Astrocyte of the spinal cord (primary cell): ENCODE data around the gene S100A9.
"Not testable (repeated sequence)": the region's sequence is repeated elsewhere in the genome, so short reads cannot be mapped to it uniquely, and the experiment has no call there.

ENCODE experiments used
- DNase-seq: peaks from one replicate; pipeline ENCODE4 v3.0.0; 2011; ENCODE audit warnings: low read depth, low spot score
- H3K4me3 ChIP-seq: 2 replicates; pipeline ENCODE4 v1.5.1; 2011; ENCODE audit warnings: low read depth, mild to moderate bottlenecking, low read length, moderate library complexity
- in situ Hi-C: cut with HindIII; loops from 2 replicates; pipeline ENCODE4 v1.10.0; 2017; ENCODE audit warnings: low sequenced_read_pairs
- TF ChIP-seq, protein P1 (sequence below): IDR thresholded peaks from 2 replicates; pipeline ENCODE4 v1.5.1; 2012; ENCODE audit warnings: low read depth, mild to moderate bottlenecking, low read length, inconsistent platforms

S100A9 gene

DNA sequence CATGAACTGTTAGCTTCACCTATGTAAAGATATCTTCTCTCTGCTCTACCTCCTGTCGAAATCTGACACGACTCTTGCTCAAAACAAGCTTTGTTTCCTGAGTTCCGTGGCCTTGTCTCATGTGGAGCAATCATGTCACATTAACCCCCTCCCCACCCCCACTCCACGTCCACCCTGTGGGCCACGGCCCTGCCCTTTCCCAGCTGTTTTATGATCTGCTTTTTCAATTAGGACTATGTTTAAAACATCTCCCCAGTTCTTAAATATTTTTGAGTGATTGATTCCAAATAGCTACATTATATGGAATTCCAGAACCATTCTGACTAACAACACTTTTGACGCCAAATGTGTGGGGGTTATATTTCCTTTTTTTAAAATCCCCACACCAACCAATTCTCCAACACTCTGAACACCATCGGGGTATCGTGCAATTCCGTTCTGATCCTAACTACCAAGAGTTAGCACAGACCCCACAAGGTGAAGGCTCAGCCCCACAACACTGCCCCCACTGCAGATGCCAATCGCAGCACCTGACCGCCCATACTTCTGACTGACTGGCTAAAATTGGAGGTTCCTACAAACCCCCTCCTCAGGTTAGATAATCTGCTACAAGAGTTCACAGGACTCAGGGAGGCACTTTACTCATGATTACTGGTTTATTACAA lies 45.9 kb downstream of the S100A9 start:
- in situ Hi-C loops: no loop called here
- no peak for DNase-seq
- TF ChIP-seq, protein P1, sequence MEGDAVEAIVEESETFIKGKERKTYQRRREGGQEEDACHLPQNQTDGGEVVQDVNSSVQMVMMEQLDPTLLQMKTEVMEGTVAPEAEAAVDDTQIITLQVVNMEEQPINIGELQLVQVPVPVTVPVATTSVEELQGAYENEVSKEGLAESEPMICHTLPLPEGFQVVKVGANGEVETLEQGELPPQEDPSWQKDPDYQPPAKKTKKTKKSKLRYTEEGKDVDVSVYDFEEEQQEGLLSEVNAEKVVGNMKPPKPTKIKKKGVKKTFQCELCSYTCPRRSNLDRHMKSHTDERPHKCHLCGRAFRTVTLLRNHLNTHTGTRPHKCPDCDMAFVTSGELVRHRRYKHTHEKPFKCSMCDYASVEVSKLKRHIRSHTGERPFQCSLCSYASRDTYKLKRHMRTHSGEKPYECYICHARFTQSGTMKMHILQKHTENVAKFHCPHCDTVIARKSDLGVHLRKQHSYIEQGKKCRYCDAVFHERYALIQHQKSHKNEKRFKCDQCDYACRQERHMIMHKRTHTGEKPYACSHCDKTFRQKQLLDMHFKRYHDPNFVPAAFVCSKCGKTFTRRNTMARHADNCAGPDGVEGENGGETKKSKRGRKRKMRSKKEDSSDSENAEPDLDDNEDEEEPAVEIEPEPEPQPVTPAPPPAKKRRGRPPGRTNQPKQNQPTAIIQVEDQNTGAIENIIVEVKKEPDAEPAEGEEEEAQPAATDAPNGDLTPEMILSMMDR: no peak
- H3K4me3 ChIP-seq: no peak overlapping the region

DNA sequence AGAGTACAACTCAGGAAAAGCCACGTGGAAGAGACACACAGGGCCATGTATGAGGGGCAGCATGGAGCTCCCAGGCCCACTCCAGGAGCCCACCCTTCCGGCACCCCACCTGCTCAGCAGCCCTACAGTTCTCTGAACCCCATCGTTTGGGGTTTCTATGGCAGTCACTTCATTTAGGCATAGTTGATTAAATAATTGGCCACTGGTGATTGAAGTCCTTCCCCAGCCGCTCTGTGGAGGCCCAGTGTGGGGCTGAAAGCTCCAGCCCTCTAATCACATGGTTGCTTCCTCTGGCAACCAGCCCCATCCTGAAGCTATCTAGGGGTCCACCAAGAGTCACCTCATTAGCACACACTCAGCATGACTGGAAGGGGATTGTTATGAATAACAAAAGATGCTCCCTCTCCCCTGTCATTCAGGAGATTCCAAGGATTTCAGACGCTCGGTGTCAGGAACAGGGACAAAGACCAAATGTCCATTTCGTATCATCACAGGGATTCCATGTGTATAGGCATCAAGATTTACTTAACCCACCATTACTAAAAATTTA lies 46.5 kb downstream of the S100A9 start:
- no peak overlapping the region for H3K4me3 ChIP-seq
- in situ Hi-C loops: no loop called here
- TF ChIP-seq, protein P1: no peak
- DNase-seq: no peak

DNA sequence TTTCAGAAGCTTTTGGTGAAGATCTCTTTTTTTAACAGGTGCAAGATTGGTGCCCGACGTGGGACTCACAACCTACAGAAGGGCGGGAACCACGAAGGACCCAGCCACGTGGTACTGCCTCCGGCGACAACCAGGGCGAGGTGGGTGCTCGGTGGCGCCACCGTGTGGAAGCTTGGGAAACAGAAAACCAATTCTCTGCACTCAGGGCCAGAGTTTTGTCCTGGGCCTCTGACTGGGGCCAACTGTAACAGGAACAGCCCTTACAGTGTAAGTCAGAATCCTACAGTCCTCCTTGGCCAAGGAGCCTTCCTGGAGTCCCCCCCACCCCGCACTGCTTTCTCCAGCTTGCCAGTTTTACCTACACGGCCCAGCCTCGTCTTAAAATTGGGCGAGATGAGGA lies 47.1 kb downstream of the S100A9 start:
- no peak overlapping the region for H3K4me3 ChIP-seq
- TF ChIP-seq, protein P1: peak; percentile 26
- DNase-seq: no peak
- in situ Hi-C loops: no loop called here

DNA sequence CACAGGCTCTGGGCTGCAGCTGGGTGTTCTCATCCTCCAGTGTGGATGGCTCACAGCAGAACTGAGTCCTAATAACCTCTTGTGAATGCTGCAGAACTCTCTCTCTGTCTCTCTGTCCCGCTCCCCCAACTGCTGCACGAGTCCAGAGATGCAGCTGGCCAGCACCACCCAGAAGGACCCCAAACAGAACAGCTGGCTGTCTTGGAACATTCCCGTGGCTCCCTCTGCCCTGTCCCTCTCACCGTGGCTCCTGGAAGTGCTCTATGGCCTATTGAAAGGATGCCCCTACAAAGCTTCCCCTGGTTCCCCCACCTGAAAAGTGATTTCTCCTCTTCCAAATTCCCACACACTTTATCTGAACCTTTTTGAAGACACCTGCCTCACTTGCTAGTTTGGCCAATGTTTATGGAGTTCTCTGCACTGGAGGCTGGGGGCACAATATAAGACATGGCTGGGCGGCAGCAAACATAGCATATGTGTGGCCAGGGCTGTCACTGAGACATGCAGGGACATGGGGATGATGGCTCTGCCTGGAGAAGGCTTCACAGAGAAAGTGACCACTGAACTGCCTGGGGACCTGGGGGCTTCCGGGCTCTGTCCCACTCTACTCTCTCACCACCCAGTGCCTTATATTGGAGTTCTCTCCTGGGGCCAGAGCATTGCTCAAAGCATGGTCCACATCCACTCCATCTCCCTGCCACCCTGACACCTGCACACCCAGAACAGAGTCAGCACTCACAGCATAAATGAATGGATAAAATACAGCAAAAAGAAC lies 48.4 kb downstream of the S100A9 start:
- DNase-seq, H3K4me3 ChIP-seq, in situ Hi-C loops: not testable (repeated sequence)

DNA sequence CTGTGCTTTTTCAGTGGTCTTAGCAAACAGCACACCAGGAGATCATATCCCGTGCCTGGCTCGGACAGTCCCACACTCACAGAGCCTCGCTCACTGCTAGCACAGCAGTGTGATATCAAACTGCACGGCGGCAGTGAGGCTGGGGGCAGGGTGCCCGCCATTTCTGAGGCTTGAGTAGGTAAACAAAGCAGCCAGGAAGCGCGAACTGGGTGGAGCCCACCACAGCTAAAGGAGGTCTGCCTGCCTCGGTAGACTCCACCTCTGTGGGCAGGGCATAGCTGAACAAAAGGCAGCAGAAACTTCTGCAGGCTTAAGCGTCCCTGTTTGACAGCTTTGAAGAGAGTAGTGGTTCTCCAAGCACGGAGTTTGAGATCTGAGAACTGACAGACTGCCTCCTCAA lies 49.6 kb downstream of the S100A9 start:
- in situ Hi-C loops, H3K4me3 ChIP-seq, DNase-seq: not testable (repeated sequence)
